Embryonic facial prominence (tissue), 1 donor: ENCODE data around the gene THAP8.
A peak's percentile ranks its signal among the peaks of the same experiment; 100 is the strongest.

Source experiments
- DNase-seq: peaks from one replicate; pipeline ENCODE4 v3.0.0-alpha.2; 2016; ENCODE audit errors: extremely low spot score

Gene THAP8

GRCh38 chr19:36030264-36031148 lies 23.6 kb downstream of the THAP8 start:
- DNase-seq, result no peak

DNA sequence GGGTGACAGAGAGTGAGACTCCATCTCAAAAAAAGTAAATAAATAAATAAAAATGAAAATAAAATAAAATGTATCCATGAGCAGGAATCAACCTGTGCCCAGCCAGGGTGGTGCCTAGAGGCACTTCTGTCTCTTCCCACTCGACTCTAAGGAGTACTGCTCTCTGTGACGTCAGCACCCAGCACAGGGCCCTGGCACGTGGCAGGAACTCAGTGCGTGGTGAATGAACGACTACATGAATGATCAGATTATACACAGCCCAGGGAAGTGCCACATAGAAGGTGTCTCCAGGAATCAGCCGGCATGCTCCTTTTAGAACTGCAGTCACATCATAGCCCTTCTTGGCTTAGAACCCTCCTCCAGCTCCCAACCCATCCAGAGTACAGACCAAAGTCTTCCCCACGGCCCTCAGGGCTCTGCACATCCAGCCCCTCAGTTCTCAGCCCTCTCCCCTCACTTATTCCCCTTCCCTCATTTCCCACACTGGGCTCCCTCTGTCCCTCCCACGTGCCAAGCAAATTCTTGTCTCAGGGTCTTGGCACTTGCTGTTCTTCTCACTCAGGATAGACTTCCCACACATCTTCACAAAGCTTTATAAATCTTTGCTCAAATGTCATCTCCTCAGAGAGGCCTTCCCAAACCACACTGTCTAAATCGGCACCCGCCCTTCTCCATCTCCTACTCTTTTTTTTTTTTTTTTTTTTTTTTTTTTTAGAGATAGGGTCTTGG lies 25.6 kb downstream of the THAP8 start:
- DNase-seq, result no peak

GRCh38 chr19:36027696-36028095 lies 26.4 kb downstream of the THAP8 start:
- no peak for DNase-seq

GRCh38 chr19:36026091-36026876 lies 27.8 kb downstream of the THAP8 start:
- no peak for DNase-seq

DNA sequence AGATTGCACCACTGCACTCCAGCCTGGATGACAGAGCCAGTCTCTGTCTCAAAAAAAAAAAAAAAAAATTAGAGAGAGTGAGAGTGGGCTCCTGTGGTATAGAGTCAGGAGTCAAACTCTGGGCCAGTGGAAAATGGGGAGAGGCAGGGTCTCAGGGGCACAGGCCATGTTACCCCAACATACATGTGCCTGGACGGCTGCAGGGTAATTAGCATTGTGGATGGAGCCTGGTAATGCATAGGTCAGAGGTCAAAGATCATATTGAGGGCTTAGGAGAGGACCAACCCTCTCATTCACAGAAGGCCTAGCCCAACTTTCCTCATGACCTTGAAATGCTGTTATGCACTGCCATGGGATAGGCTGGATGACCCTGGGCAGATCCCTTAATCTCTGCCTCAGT lies 28.5 kb downstream of the THAP8 start:
- no peak for DNase-seq

- DNase-seq, result no peak
Measured at GRCh38 chr19:36023432-36023831, 30.7 kb downstream of the THAP8 start.

DNA sequence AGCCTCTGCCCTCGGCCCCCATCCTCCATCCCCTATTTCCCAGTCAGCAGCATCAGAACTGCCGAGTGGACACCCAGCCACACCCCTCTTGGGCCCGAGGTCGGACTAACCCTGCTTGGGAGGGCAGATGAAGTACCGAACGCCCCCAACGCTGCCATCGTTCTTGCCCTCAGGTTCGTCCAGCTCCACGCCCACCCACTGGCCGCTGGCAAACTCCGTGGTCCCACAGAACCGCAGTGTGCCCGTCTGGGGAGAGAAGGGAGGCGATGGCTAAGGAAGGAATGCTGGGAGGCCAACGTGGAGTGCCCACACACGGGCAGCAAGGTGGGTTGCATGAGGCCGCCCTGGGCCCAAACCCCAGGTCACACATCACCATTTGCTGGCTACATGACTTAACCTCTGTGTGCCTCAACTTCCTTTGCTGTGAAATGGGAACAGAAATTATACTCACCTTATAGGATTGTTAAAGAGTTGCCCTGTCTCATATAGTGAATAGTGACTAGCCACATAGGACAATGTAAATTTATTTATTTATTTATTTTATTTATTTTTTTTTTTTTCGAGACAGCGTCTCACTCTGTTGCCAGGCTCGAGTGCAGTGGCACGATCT lies 34.9 kb downstream of the THAP8 start:
- DNase-seq, result no peak

- DNase-seq, result peak; percentile 97
Measured at GRCh38 chr19:36014012-36014924, 39.8 kb downstream of the THAP8 start, which contains the start of gene ALKBH6. TSS of gene ALKBH6 (minus strand) at chr19:36014213. CDS start at chr19:36013397, 816 bp downstream.

- DNase-seq, result no peak
Measured at GRCh38 chr19:36013280-36014011, 40.6 kb downstream of the THAP8 start.

DNA sequence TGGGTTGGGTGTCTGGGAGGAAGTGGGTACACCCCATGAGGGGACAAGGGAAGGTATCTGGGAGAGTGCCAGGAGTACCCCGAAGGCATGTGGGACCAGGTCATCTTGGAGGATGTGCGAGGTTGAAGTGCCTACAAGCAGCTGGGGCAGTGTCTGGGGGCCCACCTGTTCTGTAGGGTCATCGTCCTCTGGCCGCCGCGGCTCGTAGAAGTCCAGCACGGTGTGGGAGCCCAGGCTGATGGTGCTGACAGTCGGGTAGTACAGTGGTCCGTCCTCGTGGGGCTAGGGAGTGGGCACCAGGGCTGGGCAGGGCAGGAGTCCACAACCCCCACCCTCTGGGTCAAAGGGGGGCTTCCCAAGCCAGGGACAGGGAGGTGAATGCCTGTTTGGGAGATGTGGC lies 43.7 kb downstream of the THAP8 start:
- DNase-seq, result no peak

DNA sequence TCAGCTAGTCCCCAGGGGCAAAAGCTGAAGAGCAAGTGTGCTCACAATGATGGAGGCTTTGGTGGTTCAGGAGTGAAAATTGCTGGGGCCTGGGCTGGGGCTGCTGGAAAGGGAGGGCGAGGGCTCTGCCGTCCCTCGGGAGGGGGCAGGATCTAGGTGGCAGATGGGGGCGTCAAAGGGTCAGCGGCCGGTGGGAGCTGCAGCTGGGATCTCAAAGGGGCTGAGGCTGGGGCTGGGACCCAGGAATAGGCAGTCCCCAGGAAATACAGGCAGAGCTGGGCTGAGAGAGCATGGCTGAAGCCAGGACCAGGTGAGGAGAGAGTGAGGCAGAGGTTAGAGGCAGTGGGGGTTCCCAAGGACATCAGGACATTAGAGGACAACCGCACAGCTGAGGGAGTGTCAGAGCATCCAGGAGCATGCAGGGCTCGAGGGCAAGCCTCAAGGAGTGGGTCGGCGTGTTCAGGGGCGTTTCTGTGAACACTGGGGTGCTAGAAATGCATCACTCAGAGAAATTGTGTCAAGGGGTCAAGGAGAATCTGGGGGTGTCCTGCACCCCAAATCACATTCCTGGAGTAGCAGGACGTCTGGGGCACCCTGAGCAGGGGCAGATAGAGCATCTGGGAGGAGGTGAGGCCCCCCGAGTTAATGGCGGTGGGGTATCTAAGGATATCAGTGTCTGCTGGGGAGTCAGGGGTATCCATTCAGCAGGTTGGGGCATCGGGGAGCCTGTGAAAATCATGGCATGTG lies 44.3 kb downstream of the THAP8 start:
- no peak for DNase-seq

- DNase-seq, result no peak
Measured at GRCh38 chr19:36009220-36009619, 44.9 kb downstream of the THAP8 start.

DNA sequence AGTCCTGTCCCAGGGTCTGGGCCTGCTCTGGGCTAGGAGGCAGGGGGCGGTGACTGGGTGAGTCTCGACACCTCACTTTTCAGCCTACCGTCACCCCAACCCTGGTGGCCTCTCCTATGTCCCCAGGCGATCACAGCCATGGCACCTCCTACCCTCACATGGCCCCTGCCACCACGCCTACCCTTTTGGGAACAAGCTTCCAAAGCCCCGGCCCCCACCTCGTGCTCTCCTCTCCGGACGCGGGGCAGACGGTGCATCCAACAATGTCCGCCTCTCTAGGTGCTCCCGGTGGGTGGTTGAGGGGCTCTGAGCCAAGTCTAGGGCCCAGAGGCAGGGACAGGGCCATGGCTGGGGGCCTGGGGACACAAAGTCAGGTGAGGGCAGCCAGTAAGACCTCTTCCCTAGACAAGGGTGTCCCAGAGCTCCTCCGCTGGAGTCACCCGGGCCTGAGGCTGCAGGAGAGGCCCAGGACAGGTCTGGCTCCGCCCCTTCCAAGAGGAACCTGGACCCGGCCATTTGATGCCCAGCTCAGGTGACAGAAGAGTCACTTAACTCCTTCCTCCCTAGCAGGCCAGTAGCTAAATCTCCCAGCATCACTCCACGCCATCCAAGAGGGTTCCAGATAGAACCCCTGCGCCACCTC lies 45.6 kb downstream of the THAP8 start, which contains the start of gene SYNE4:
SYNE4 (minus strand) TSS at position 478 of the 643 bp plus-strand sequence; CDS start at position 346, 132 bp downstream.
- DNase-seq, result no peak

DNA sequence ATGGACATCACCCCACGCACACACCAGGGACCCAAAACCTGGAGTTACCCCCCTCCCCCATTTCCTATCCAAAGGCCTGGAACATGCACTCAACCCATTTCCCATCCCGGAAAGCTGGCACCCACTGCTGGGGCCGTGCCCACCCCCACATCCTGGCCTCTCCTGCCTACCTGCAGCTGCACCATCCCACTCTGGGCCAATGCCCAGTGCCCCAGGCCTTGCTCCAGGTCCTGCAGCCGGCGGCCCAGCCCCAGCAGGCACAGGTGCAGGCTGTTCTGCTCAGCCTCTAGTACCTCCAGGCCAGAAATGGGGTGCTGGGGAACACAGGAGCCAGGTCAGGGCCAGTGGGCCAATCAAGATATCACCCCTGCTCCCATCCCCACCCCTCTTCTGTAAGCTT lies 47.1 kb downstream of the THAP8 start:
- DNase-seq, result no peak

GRCh38 chr19:36003284-36003683 lies 50.8 kb downstream of the THAP8 start:
- DNase-seq, result no peak

DNA sequence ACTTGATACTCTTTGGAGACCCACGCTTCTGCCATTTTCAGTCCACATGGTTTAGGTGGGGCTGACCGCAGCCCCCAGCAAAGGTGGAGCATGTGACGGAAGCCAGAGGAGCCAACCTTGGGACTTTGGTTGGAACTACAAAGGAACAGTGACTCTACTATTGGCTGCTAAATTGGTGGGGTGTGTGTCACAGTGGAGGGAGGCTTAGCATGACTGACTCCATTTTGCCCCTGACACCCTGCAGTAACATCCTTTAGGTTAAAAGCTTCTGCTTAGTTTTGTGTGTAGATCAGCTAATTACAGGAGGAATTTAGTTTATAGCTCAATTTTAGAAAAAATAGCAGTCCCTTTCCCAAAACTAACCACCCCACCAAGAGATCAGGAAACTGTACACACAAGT lies 52.5 kb downstream of the THAP8 start:
- no peak for DNase-seq

DNA sequence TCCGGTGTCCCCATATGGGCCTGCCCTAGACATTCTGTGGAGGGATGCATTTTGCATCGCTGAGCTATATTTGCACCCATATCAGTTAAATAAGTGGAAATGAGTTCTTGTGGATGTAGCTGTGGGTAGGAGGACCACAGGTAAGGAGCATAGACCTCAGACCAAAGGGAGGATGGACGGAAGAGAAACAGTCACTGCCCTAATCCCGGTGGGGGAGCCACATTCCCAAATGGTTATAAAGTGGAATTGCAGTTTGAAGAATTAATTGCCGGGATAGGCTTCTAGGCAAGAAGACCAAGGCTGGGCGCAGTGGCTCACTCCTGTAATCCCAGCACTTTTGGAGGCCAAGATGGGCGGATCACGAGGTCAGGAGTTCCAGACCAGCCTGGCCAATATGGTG lies 57.3 kb downstream of the THAP8 start:
- no peak for DNase-seq
